Measurements from ENCODE around the gene TNKS1BP1.

The TNKS1BP1 gene

DNA sequence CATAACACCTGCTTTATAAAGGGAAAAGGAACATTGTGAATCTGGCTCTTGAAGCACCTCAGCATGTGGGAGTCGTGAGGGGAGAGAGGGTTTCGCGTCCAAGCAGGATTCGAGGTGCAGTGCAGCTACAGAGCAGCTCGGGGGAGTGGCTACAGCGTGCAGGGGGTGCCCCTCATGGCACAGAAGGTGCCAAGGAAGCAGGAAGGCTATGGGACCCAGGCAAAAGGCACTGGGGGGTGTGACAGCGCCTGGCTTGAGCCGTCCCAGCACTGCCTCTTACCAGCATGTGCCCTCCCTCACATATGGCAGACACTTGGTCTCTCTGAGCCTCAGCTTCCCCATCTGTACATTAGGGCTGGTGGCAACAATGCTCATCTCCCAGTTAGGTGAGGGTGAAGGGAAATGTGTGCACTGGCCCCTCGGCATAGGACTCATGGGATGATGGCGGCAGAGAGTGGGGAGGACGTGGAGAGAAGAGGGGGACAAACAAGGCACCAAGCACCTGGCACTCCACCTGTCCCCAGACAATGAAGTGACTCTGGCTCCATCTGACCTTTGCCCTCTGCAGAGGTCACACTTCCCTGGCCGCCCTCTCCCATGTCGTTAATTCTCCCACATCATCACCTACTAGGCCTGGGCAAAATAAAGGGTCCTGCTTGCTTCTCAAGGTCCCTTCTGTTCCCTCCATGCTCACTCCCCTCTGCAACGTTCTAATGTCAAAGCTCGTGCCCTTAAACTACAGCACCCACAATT is 10.4 kb downstream of the TNKS1BP1 start:
- Histone ChIP-seq H4K8ac (ENCODE audit: low read depth, low read length) (no peak overlapping the region), H3K23ac (ENCODE audit: low read depth, low read length, poor library complexity) (peak overlapping the region; percentile 22), H3K4ac (ENCODE audit: low read length) (no peak overlapping the region), H2BK12ac (ENCODE audit: low read length) (no peak overlapping the region), H3K27ac (replicated peaks; ENCODE audit: low read length) (no peak overlapping the region), H3K27me3 (ENCODE audit: control insufficient read depth in 3 of 3, insufficient read depth in 3 of 3, low read depth in 1 of 3, low read length in 3 of 3) (no peaks in the 10 kb centered on the region), H4K91ac (ENCODE audit: low read depth, low read length, poor library complexity) (no peak overlapping the region), H2BK120ac (ENCODE audit: low read depth, low read length) (no peak overlapping the region), H3K4me2 (ENCODE audit: insufficient read depth, low read length, poor library complexity, severe bottlenecking) (no peak overlapping the region), H2BK5ac (ENCODE audit: low read length) (no peak overlapping the region), H2AK5ac (ENCODE audit: low read depth, low read length) (no peak overlapping the region), H3K36me3 (replicated peaks in 1 of 2; ENCODE audit: control insufficient read depth in 2 of 2, insufficient read depth in 2 of 2, low read length in 2 of 2) (peaks cover 63 to 96% of the 10 kb centered on the region in 2 donors), H3K4me1 (ENCODE audit: control insufficient read depth in 2 of 2, insufficient read depth in 1 of 2, low read depth in 1 of 2, low read length in 2 of 2) (peaks cover 17 to 25% of the 10 kb centered on the region in 2 donors), H3K14ac (ENCODE audit: low read length) (no peak overlapping the region), H3K9me3 (replicated peaks in 1 of 2; ENCODE audit: control insufficient read depth in 2 of 2, insufficient read depth in 1 of 2, low read depth in 1 of 2, low read length in 2 of 2) (peaks cover 0 to 6% of the 10 kb centered on the region in 2 donors), H3K9ac (ENCODE audit: low read depth, low read length, poor library complexity) (peak overlapping the region; percentile 24), H2AFZ (ENCODE audit: low read length) (no peak overlapping the region), H3K18ac (ENCODE audit: low read length) (no peak overlapping the region), H2BK15ac (ENCODE audit: low read length) (no peak overlapping the region), H3K79me1 (ENCODE audit: low read depth, low read length) (peaks cover 8% of the 10 kb centered on the region), H3K4me3 (ENCODE audit: low read length in 2 of 2) (no peak overlapping the region)
- DNase-seq (ENCODE audit: low spot score) = no peak
- no CpG with 5 or more reads among the region's 15 CpGs for WGBS, 2 donors (ENCODE audit: extremely low coverage in 2 of 2, insufficient read length in 2 of 2, insufficient replicate concordance in 1 of 2)

DNA sequence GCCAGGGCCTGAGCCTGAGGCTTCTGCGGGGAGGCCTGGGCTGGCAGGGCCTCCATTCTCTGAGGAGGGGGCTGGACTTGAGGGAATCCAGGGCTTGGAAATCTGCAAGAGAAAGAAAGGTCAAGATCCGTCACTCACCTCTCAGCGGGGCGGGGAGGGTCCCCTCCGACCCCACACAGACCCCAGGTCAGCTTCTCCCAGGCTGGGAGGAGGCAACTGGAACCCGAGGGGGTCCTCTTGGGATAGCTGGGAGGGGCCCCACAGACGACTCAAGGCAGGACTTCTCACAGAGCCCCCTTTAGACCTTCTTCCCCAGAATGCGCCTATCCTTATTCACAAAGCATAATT is 11.0 kb downstream of the TNKS1BP1 start:
- H4K91ac ChIP-seq (ENCODE audit: low read depth, low read length, poor library complexity) = no peak overlapping the region
- DNase-seq (ENCODE audit: low spot score) = no peak
- no peak overlapping the region for H3K27ac ChIP-seq (replicated peaks; ENCODE audit: low read length)
- WGBS, 2 donors (ENCODE audit: extremely low coverage in 2 of 2, insufficient read length in 2 of 2, insufficient replicate concordance in 1 of 2) = no CpG with 5 or more reads among the region's 8 CpGs
- no peak overlapping the region for H2BK120ac ChIP-seq (ENCODE audit: low read depth, low read length)
- H2AFZ ChIP-seq (ENCODE audit: low read length) = no peak overlapping the region
- H3K36me3 ChIP-seq (replicated peaks in 1 of 2; ENCODE audit: control insufficient read depth in 2 of 2, insufficient read depth in 2 of 2, low read length in 2 of 2) = peaks cover 67 to 98% of the 10 kb centered on the region in 2 donors
- no peak overlapping the region for H2BK5ac ChIP-seq (ENCODE audit: low read length)
- no peak overlapping the region for H3K4me2 ChIP-seq (ENCODE audit: insufficient read depth, low read length, poor library complexity, severe bottlenecking)
- peaks cover 17 to 25% of the 10 kb centered on the region in 2 donors for H3K4me1 ChIP-seq (ENCODE audit: control insufficient read depth in 2 of 2, insufficient read depth in 1 of 2, low read depth in 1 of 2, low read length in 2 of 2)
- H3K27me3 ChIP-seq (ENCODE audit: control insufficient read depth in 3 of 3, insufficient read depth in 3 of 3, low read depth in 1 of 3, low read length in 3 of 3) = no peaks in the 10 kb centered on the region
- no peak overlapping the region for H4K8ac ChIP-seq (ENCODE audit: low read depth, low read length)
- no peak overlapping the region for H2BK12ac ChIP-seq (ENCODE audit: low read length)
- H2BK15ac ChIP-seq (ENCODE audit: low read length) = no peak overlapping the region
- no peak overlapping the region for H3K18ac ChIP-seq (ENCODE audit: low read length)
- no peak overlapping the region for H3K14ac ChIP-seq (ENCODE audit: low read length)
- no peak overlapping the region for H3K9ac ChIP-seq (ENCODE audit: low read depth, low read length, poor library complexity)
- no peak overlapping the region for H2AK5ac ChIP-seq (ENCODE audit: low read depth, low read length)
- H3K79me1 ChIP-seq (ENCODE audit: low read depth, low read length) = peaks cover 8% of the 10 kb centered on the region
- H3K23ac ChIP-seq (ENCODE audit: low read depth, low read length, poor library complexity) = no peak overlapping the region
- no peak overlapping the region for H3K4ac ChIP-seq (ENCODE audit: low read length)
- H3K4me3 ChIP-seq (ENCODE audit: low read length in 2 of 2) = no peak overlapping the region
- H3K9me3 ChIP-seq (replicated peaks in 1 of 2; ENCODE audit: control insufficient read depth in 2 of 2, insufficient read depth in 1 of 2, low read depth in 1 of 2, low read length in 2 of 2) = peaks cover 0 to 6% of the 10 kb centered on the region in 2 donors

DNA sequence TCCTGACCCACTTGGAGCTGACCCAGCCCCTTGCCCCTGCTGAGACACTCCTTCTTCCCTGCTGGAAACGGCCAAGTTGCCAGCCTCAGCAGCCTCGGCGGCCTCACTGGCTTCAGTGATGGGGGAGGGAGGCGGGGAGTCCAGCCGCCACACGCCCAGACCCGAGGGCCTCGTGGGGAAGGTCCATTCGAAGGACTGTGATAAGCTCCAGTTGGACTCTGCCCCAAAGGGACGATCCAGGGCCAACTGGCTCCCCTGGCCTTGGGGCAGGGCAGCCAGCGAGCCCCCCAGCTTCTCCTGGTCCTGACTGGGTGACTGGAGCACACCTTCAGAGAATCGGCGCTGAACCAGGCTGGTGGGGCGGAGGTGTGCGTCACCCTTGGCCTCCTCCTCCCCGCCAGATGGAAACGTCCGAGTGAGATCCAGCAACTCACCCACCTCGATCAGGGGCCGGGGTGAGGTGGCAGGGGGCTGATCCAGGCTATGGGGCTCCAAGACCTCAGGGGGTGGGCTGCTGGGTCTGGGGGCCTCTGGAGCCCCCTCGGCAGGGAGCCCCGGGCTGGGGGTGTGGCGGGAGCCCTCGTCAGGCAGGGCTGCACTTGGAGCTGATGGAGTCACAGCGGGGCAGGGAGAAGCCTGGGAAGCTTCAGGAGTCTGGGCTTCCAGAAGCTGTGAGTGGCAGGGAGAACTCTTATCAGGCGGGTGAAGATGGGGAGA is 11.5 kb downstream of the TNKS1BP1 start:
- Histone ChIP-seq H3K18ac (ENCODE audit: low read length) (no peak overlapping the region), H3K4me3 (ENCODE audit: low read length in 2 of 2) (no peak overlapping the region), H3K36me3 (replicated peaks in 1 of 2; ENCODE audit: control insufficient read depth in 2 of 2, insufficient read depth in 2 of 2, low read length in 2 of 2) (peaks cover 66 to 98% of the 10 kb centered on the region in 2 donors), H2AFZ (ENCODE audit: low read length) (no peak overlapping the region), H3K14ac (ENCODE audit: low read length) (no peak overlapping the region), H2AK5ac (ENCODE audit: low read depth, low read length) (no peak overlapping the region), H3K27ac (replicated peaks; ENCODE audit: low read length) (no peak overlapping the region), H2BK120ac (ENCODE audit: low read depth, low read length) (no peak overlapping the region), H4K8ac (ENCODE audit: low read depth, low read length) (no peak overlapping the region), H3K27me3 (ENCODE audit: control insufficient read depth in 3 of 3, insufficient read depth in 3 of 3, low read depth in 1 of 3, low read length in 3 of 3) (no peaks in the 10 kb centered on the region), H2BK5ac (ENCODE audit: low read length) (no peak overlapping the region), H3K9me3 (replicated peaks in 1 of 2; ENCODE audit: control insufficient read depth in 2 of 2, insufficient read depth in 1 of 2, low read depth in 1 of 2, low read length in 2 of 2) (peaks cover 0 to 6% of the 10 kb centered on the region in 2 donors), H2BK12ac (ENCODE audit: low read length) (no peak overlapping the region), H3K4ac (ENCODE audit: low read length) (no peak overlapping the region), H3K9ac (ENCODE audit: low read depth, low read length, poor library complexity) (no peak overlapping the region), H3K4me2 (ENCODE audit: insufficient read depth, low read length, poor library complexity, severe bottlenecking) (no peak overlapping the region), H2BK15ac (ENCODE audit: low read length) (no peak overlapping the region), H4K91ac (ENCODE audit: low read depth, low read length, poor library complexity) (no peak overlapping the region), H3K23ac (ENCODE audit: low read depth, low read length, poor library complexity) (no peak overlapping the region), H3K79me1 (ENCODE audit: low read depth, low read length) (peaks cover 8% of the 10 kb centered on the region), H3K4me1 (ENCODE audit: control insufficient read depth in 2 of 2, insufficient read depth in 1 of 2, low read depth in 1 of 2, low read length in 2 of 2) (peaks cover 17 to 25% of the 10 kb centered on the region in 2 donors)
- no CpG with 5 or more reads among the region's 26 CpGs for WGBS, 2 donors (ENCODE audit: extremely low coverage in 2 of 2, insufficient read length in 2 of 2, insufficient replicate concordance in 1 of 2)
- no peak for DNase-seq (ENCODE audit: low spot score)

DNA sequence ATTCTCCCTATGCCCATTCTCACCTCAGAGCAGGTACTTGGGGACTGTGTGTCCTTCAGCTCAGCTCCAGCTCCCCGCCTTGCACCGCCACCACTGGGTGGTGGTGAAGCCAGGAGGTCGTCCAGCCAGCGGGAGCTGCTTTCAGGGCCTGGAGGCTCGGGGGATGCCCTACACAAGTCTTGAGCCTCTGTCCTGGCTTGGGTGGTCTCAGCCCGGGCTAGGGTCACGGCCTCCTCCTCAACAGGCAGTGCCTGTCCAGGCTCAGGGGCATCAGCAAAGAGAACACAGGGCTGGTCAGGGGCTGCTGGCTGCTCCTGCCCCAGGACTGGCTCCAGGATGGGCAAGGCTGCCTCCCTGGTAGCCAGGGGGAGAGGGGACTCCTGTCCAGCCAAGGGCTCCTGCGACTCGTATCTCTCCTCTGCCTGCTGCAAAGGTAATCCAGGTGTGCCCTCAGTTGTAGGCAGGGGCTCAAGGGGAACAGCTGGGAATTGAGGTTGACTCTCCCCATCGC is 12.2 kb downstream of the TNKS1BP1 start:
- H3K9ac ChIP-seq (ENCODE audit: low read depth, low read length, poor library complexity) = no peak overlapping the region
- H3K9me3 ChIP-seq (replicated peaks in 1 of 2; ENCODE audit: control insufficient read depth in 2 of 2, insufficient read depth in 1 of 2, low read depth in 1 of 2, low read length in 2 of 2) = peaks cover 0 to 6% of the 10 kb centered on the region in 2 donors
- no peak for DNase-seq (ENCODE audit: low spot score)

More for the DNA sequence above, 12.2 kb downstream of the TNKS1BP1 start:
- H3K4me2 ChIP-seq (ENCODE audit: insufficient read depth, low read length, poor library complexity, severe bottlenecking) = no peak overlapping the region
- H2BK12ac ChIP-seq (ENCODE audit: low read length) = no peak overlapping the region
- peak overlapping the region; percentile 49 for H3K23ac ChIP-seq (ENCODE audit: low read depth, low read length, poor library complexity)
- no peaks in the 10 kb centered on the region for H3K27me3 ChIP-seq (ENCODE audit: control insufficient read depth in 3 of 3, insufficient read depth in 3 of 3, low read depth in 1 of 3, low read length in 3 of 3)
- H3K18ac ChIP-seq (ENCODE audit: low read length) = no peak overlapping the region
- peaks cover 66 to 98% of the 10 kb centered on the region in 2 donors for H3K36me3 ChIP-seq (replicated peaks in 1 of 2; ENCODE audit: control insufficient read depth in 2 of 2, insufficient read depth in 2 of 2, low read length in 2 of 2)
- no peak overlapping the region for H3K4ac ChIP-seq (ENCODE audit: low read length)
- H2BK5ac ChIP-seq (ENCODE audit: low read length) = no peak overlapping the region
- H2AK5ac ChIP-seq (ENCODE audit: low read depth, low read length) = peak overlapping the region; percentile 77
- no CpG with 5 or more reads among the region's 10 CpGs for WGBS, 2 donors (ENCODE audit: extremely low coverage in 2 of 2, insufficient read length in 2 of 2, insufficient replicate concordance in 1 of 2)
- H3K14ac ChIP-seq (ENCODE audit: low read length) = no peak overlapping the region
- H3K79me1 ChIP-seq (ENCODE audit: low read depth, low read length) = peaks cover 8% of the 10 kb centered on the region
- no peak overlapping the region for H4K8ac ChIP-seq (ENCODE audit: low read depth, low read length)
- H3K27ac ChIP-seq (replicated peaks; ENCODE audit: low read length) = no peak overlapping the region
- H2BK15ac ChIP-seq (ENCODE audit: low read length) = no peak overlapping the region
- peaks cover 17 to 25% of the 10 kb centered on the region in 2 donors for H3K4me1 ChIP-seq (ENCODE audit: control insufficient read depth in 2 of 2, insufficient read depth in 1 of 2, low read depth in 1 of 2, low read length in 2 of 2)
- H3K4me3 ChIP-seq (ENCODE audit: low read length in 2 of 2) = no peak overlapping the region
- no peak overlapping the region for H2BK120ac ChIP-seq (ENCODE audit: low read depth, low read length)
- H2AFZ ChIP-seq (ENCODE audit: low read length) = no peak overlapping the region
- no peak overlapping the region for H4K91ac ChIP-seq (ENCODE audit: low read depth, low read length, poor library complexity)
